ENCODE measurements around the gene FAM89B. TPM values are rescaled to one million over a fixed set of nuclear protein-coding genes. Genes with fewer than 3 reads are reported as not detected.
"Not testable (repeated sequence)": the region's sequence is repeated elsewhere in the genome, so short reads cannot be mapped to it uniquely, and the experiment has no call there.

The FAM89B gene
- total RNA-seq, 2 donors from 2014 or later, result 21.4 to 26.7 TPM

DNA sequence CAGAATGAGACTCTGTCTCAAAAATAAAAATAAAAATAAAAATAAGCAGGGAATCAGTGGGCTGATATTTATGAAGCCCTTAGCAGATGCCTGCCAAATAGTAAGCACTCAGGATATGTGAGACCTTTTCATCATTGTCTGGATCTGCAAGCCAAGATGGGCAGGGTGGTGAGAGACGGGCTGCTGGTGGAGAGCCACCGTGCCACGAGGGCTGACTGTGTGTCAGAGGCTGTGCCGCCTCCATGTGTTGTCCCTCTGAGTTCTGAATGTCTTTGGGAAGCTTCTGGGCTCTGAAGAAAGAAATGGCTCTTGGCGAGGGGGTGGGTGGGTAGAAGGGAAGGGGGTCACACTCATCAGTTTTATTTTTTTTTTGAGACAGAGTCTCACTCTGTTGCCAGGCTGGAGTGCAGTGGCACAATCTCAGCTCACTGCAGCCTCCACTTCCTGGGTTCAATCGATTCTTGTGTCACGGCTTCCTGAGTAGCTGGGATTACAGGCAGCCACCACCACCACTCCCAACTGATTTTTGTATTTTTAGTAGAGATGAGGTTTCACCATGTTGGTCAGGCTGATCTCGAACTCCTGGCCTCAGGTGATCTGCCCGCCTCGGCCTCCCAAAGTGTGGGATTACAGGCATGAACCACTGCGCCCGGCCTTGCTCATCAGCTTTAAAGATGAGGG, 7.3 kb upstream of the FAM89B start:
- peaks cover 69% of the 10 kb centered on the region for H3K4me1 Mint-ChIP-seq (ENCODE audit: low read depth)
- not testable (repeated sequence) for H3K27me3 Mint-ChIP-seq (ENCODE audit: low read depth); DNase-seq; H3K9me3 Mint-ChIP-seq; ATAC-seq (replicated peaks in 1 of 2); H3K36me3 Mint-ChIP-seq (ENCODE audit: insufficient read depth in 2 of 2)
- peak overlapping the region; percentile 97 for H3K27ac Mint-ChIP-seq
- peak overlapping the region; percentile 77 to 85 for H3K4me3 Mint-ChIP-seq

DNA sequence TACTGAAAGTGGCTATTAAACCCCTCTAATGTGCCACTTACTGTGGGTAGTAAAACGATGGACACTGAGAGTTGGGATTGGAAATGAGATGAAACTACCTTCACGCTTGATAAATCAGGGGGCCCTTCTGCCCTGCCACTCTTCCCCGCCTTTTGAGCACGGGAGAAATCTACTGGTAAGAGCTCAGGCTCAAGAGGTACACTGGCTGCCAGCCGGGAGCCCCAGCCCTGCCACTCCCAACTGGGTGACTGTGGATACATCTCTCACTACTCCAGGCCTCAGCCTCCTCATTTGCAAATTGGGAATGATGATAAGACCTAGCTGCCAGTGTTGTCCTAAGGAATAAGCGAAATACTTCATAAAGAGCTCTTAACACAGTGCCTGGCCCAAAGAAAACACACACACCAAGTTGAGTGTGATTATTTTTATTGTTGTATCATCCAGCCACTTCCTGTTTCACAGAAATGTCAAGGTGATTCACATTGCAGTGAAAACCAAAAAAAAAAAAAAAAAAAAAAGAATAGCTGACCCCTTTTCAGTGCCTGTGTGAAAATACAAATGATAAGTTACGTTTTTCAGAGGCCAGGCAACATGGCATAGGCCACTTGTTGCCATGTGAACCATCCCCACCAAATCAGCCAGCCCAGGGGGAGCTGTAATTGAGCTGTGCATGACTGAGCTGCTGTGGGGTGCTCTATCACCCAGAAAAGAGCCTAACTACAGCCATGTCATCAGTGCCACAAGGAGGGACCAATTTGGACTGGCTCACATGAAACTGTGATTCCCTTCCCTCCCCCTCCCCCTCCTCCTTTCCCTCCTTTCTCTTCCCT, 6.5 kb upstream of the FAM89B start:
- H3K4me3 Mint-ChIP-seq, result peak overlapping the region; percentile 77 to 85
- peaks cover 62% of the 10 kb centered on the region for H3K4me1 Mint-ChIP-seq (ENCODE audit: low read depth)
- H3K27ac Mint-ChIP-seq, result peak overlapping the region; percentile 97
- DNase-seq (peak in 1 of 2 donors; percentile 42), ATAC-seq (replicated peaks in 1 of 2) (peak; percentile 5 to 14)
- no peaks in the 10 kb centered on the region for H3K27me3 Mint-ChIP-seq (ENCODE audit: low read depth)
- H3K9me3 Mint-ChIP-seq, result no peaks in the 10 kb centered on the region
- H3K36me3 Mint-ChIP-seq (ENCODE audit: insufficient read depth in 2 of 2), result peaks cover 4 to 9% of the 10 kb centered on the region in 2 donors

DNA sequence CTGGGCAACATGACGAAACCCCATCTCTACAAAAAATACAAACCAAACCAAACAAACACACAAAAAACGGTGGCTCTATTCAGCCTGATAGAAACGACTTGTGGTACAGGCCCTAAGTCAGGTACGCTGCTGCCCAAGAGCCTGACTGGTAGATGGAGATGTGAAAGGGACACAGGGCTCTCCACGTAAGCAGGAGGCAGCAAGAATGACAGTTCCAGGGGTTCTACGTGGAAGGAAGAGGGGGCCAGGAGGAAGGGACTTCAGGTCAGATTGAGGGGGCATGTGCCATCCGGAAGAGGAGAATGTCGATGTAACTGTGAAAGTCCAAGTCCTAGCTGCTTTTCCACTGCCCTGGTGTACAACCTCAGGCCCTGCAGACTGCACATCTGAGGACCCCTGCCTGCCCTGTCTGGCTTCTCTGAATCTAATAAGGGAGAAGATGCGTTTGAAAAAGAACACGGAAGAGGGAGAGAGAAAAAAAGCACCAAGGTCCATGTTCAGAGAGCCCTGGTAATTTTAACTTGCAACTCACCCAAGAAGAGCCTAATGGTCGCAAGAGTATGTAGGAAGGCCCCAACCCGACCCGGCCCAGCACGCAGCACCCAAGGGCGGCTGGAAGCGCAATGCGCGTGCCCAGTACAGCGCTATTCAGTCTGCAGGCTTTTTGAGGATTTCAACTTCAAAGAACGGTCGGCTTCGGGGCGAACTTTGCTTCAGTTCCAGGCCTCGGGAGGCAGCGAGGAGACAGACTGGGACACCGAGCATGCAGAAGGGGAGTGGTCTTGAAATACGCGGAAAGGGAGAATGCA, 3.0 kb upstream of the FAM89B start:
- H3K9me3 Mint-ChIP-seq, result no peaks in the 10 kb centered on the region
- H3K4me1 Mint-ChIP-seq (ENCODE audit: low read depth), result peaks cover 79% of the 10 kb centered on the region
- H3K4me3 Mint-ChIP-seq, result peak overlapping the region; percentile 97 to 100
- DNase-seq, result no peak
- peak overlapping the region; percentile 95 for H3K27ac Mint-ChIP-seq
- no peaks in the 10 kb centered on the region for H3K27me3 Mint-ChIP-seq (ENCODE audit: low read depth)
- H3K36me3 Mint-ChIP-seq (ENCODE audit: insufficient read depth in 2 of 2), result peaks cover 6 to 10% of the 10 kb centered on the region in 2 donors
- ATAC-seq (replicated peaks in 1 of 2), result peak; percentile 27 to 35

DNA sequence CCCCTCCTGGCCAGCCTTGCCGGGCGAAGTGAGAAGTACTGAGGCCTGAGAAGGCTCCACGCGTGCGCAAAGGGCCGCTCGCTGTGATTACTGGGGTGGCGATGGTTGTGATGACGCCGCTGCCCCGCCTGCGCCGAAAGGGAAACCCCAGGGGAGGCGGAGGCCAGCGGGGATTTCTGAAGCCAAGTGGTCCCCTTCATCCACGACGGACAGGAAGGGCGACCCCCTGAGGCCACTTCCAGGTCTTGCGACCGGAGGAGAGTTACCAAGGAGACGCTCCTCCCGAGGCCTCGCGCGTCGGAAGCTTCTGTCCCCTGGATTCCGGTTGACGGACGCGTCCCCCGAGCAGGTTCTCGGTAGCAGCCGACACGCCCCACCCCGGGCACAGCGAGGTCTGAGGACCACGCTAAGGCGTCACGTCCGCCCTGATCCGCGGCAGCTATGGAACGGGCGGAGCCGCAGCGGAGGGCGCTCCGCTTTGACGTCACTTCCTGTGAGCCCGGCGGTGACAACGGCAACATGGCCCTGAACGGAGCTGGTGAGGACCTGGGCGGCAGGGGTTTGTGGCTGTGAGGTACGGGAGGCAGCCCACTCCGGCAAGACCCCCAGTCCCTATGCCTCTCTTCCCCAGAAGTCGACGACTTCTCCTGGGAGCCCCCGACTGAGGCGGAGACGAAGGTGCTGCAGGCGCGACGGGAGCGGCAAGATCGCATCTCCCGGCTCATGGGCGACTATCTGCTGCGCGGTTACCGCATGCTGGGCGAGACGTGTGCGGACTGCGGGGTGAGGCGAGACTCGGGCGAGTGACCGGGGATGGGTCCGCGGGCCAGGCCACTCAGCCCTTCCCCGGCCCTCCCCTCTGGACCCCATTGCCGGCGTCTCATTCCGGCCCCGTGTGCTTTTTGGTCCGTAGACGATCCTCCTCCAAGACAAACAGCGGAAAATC, 2.1 kb upstream of the FAM89B start, which contains the start of gene ZNRD2:
TSS of gene ZNRD2 (plus strand) at position 505 of the 946 bp plus-strand sequence. CDS start at position 520, 15 bp downstream.
- Mint-ChIP-seq H3K9me3 (no peaks in the 10 kb centered on the region), H3K4me3 (peak within 1 kb of the TSS; percentile 97 to 100), H3K27me3 (ENCODE audit: low read depth) (no peaks in the 10 kb centered on the region), H3K27ac (peak within 1 kb of the TSS; percentile 95), H3K36me3 (ENCODE audit: insufficient read depth in 2 of 2) (peaks cover 6 to 10% of the 10 kb centered on the region in 2 donors), H3K4me1 (ENCODE audit: low read depth) (peaks cover 79% of the 10 kb centered on the region)
- peak; percentile 99 to 100 for DNase-seq
- ATAC-seq (replicated peaks in 1 of 2), result peak; percentile 78 to 81

DNA sequence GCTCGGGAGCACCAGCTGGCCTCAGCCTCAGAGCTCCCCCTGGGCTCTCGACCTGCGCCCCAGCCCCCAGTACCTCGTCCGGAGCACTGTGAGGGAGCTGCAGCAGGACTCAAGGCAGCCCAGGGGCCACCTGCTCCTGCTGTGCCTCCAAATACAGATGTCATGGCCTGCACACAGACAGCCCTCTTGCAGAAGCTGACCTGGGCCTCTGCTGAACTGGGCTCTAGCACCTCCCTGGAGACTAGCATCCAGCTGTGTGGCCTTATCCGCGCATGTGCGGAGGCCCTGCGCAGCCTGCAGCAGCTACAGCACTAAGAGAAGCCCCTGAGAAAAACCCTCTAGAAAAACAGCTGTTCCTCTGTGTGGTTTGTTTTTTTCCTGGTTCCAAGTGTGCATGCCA, 918 bp upstream of the FAM89B start:
- ATAC-seq (replicated peaks in 1 of 2) (no peak), DNase-seq (no peak)
- Mint-ChIP-seq H3K36me3 (ENCODE audit: insufficient read depth in 2 of 2) (peaks cover 10% of the 10 kb centered on the region in 2 donors), H3K27ac (peak overlapping the region; percentile 56), H3K4me1 (ENCODE audit: low read depth) (peaks cover 71% of the 10 kb centered on the region), H3K9me3 (no peaks in the 10 kb centered on the region), H3K4me3 (peak overlapping the region; percentile 97 to 100), H3K27me3 (ENCODE audit: low read depth) (no peaks in the 10 kb centered on the region)

DNA sequence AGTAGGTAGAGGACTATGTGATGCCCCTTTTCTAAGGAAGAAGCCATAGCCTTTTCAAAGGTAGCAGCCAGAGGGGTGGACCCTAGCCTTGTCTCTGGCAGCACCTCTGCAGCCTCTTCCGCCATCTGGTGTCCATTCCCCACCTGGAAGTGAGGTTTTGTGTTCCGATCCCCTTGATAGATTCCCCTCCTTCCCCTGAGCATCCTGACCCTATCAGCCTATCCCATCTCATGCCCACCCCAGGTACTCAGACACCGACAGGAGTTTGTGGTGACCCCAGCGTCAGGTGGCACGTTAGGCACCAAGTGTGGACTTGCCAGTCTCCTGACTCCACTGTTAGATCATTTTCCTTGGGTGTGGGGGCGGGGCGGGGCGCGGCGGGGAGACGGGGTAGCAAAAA, 398 bp upstream of the FAM89B start:
- H3K4me1 Mint-ChIP-seq (ENCODE audit: low read depth), result peaks cover 66% of the 10 kb centered on the region
- peaks cover 10 to 12% of the 10 kb centered on the region in 2 donors for H3K36me3 Mint-ChIP-seq (ENCODE audit: insufficient read depth in 2 of 2)
- H3K4me3 Mint-ChIP-seq, result peak overlapping the region; percentile 97 to 100
- no peaks in the 10 kb centered on the region for H3K27me3 Mint-ChIP-seq (ENCODE audit: low read depth)
- H3K9me3 Mint-ChIP-seq, result no peaks in the 10 kb centered on the region
- no peak for ATAC-seq (replicated peaks in 1 of 2)
- H3K27ac Mint-ChIP-seq, result peak overlapping the region; percentile 56
- no peak for DNase-seq

DNA sequence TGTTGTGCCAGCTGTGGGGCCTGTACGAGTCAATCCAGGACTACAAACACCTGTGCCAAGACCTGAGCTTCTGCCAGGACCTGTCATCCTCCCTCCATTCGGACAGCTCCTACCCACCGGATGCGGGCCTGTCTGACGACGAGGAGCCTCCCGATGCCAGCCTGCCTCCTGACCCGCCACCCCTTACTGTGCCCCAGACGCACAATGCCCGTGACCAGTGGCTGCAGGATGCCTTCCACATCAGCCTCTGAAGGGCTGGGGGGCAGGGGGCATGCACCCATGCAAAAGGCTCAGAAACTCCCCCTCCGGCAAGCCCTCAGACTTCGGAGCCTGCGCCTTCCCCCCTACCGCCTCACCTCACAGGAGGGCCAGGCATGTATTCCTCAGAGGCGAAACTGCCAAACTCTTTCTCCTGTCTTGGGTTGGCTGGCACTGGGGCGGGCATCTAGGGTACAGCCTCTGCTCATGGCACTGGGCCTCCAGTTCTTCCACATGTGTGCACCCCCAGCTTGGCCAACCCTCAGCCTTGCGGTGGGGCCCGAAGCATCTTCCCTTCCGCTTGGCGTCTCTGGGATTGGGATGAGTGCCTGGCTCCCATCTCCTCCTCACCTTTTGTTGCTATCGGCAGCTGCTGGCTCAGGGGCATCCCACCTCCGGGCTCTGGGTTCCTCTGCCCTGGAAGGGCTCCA, 1.2 kb downstream of the FAM89B start:
- H3K9me3 Mint-ChIP-seq, result no peaks in the 10 kb centered on the region
- ATAC-seq (replicated peaks in 1 of 2) (no peak), DNase-seq (peak in 1 of 2 donors; percentile 35)
- peaks cover 63% of the 10 kb centered on the region for H3K4me1 Mint-ChIP-seq (ENCODE audit: low read depth)
- H3K27me3 Mint-ChIP-seq (ENCODE audit: low read depth), result no peaks in the 10 kb centered on the region
- H3K36me3 Mint-ChIP-seq (ENCODE audit: insufficient read depth in 2 of 2), result peaks cover 13 to 15% of the 10 kb centered on the region in 2 donors
- peak overlapping the region; percentile 71 for H3K27ac Mint-ChIP-seq
- peak overlapping the region; percentile 91 to 93 for H3K4me3 Mint-ChIP-seq

DNA sequence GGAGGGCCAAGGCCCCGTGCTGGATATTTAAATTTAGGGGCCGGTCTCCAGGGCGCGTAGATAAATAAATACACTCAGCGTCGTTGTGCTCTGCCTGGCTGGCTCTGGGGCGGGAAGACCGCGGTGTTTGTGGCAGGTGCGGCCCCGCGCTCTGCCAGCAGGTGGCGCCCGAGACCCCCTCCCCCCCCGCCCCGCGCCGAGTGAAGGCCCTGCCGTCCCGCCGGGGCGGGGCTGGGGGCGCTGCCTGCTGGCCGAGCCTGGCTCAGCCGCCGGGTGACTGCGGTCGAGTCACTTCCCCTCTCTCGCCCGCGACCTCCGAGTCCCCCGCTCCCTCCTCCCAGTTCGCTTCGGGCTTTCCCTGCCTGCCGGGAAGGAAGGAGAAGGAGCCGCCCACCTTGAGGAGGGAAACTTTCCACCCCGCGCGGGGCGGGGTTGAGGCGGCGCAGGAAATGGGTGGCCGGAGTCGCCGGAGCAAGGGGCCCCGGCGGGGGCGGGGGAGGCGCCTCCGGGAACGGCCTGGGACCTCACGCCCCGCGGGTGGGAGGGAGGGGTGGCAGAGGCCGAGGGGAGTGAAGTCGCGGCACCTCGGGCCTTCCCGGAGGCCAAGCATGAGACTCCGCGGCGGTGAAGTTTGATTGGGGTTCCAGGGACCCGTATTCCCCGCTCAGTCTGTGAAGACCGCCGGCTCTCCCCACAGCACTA, 1.9 kb downstream of the FAM89B start:
- Mint-ChIP-seq H3K9me3 (no peaks in the 10 kb centered on the region), H3K4me3 (peak overlapping the region; percentile 93), H3K27ac (peak overlapping the region; percentile 86), H3K27me3 (ENCODE audit: low read depth) (no peaks in the 10 kb centered on the region), H3K36me3 (ENCODE audit: insufficient read depth in 2 of 2) (peaks cover 11 to 12% of the 10 kb centered on the region in 2 donors), H3K4me1 (ENCODE audit: low read depth) (peaks cover 58% of the 10 kb centered on the region)
- ATAC-seq (replicated peaks in 1 of 2) (peak; percentile 38 to 39), DNase-seq (peak; percentile 92 to 94)

DNA sequence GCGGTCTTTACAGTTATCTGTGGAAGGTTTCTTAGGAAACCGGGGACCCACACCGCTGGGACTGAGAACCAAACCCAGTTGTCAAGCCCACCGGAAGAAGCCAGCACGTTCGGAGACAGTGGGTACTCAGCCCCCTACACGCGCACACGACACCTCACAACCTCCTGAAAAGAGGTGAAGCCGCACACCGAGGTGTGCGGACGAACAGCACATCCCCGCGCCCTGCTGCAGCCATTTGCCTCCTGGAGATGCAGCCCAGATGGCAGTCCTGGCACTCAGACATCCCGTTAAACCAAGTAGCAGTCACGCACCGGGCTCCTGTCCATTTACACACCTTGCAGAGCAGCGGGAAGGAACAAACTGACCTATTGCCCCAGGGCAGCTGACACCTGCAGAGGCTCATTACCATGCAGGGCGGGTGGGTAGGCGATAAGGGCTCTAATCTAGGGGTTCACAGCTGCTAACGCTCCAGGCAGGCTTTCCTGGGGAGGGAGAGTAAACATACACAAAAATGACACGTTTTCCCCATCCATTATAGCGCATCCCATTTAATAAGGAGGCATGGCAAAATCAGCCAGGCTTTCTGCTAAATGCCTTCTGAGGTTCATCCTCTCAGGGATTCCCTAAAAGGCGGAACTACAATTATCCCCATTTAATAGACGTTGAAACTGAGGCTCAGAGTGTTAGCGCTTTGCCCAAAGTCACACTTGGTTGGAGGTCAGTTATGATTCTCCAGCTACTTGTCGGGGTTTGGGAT, 2.7 kb downstream of the FAM89B start:
- Mint-ChIP-seq H3K4me1 (ENCODE audit: low read depth) (peaks cover 54% of the 10 kb centered on the region), H3K9me3 (no peaks in the 10 kb centered on the region), H3K27ac (peak overlapping the region; percentile 86), H3K27me3 (ENCODE audit: low read depth) (no peaks in the 10 kb centered on the region), H3K36me3 (ENCODE audit: insufficient read depth in 2 of 2) (peaks cover 14 to 15% of the 10 kb centered on the region in 2 donors), H3K4me3 (peak overlapping the region; percentile 93)
- DNase-seq, result no peak
- peak in 1 of 2 donors; percentile 13 for ATAC-seq (replicated peaks in 1 of 2)

DNA sequence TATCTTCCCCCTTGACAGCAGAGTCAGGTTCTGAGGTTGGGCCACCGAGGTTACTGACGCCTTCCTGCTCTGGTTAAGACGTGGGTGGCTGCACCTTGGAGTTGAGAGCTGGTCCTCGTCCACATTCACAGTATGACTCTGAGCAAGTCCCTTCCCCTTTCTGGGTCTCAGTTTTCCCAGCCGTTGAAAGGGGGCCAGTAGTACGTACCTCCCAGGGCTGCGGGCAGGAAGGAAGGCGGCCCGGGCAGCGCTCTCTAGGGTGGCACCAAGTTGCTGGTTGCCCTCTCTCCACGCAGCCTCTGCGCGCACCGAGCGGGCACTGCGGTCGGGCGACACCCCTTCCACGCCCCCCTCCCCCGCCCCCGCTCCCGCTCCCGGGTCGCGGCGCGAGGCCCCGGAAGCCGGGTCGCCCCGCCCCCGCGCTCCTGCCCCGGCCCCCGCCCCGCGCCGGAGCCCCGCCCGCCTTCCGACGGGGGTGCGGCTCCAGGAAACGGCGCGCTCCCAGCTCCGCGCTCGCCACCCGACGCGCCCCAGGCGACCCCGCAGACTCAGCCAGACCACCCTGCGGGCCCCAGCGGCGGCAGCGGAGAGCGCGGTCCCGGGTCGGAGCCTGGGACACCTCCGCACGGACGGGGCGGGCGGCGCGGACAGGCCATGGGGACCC, 3.4 kb downstream of the FAM89B start, which contains the start of gene EHBP1L1:
TSS of gene EHBP1L1 (plus strand) at position 486 of the 664 bp plus-strand sequence. CDS start 250 bp downstream, outside the sequence.
- Mint-ChIP-seq H3K27ac (peak within 1 kb of the TSS; percentile 86), H3K4me1 (ENCODE audit: low read depth) (peaks cover 54% of the 10 kb centered on the region), H3K27me3 (ENCODE audit: low read depth) (no peaks in the 10 kb centered on the region), H3K36me3 (ENCODE audit: insufficient read depth in 2 of 2) (peaks cover 12 to 16% of the 10 kb centered on the region in 2 donors), H3K9me3 (no peaks in the 10 kb centered on the region), H3K4me3 (peak within 1 kb of the TSS; percentile 93)
- DNase-seq, result peak; percentile 77 to 80
- peak; percentile 36 to 40 for ATAC-seq (replicated peaks in 1 of 2)
